Measurements from ENCODE around the gene GALNT17. TPM values are rescaled to one million over a fixed set of nuclear protein-coding genes. Genes with fewer than 3 reads are reported as not detected.

GALNT17 gene
- total RNA-seq, 2 donors from 2014 or later: 46.7 to 58.1 TPM

GRCh38 chr7:71345117-71345884 is 213.4 kb downstream of the GALNT17 start:
- TF ChIP-seq CTCF (IDR thresholded peaks at IDR 0.05) (no peak), POLR2A (IDR thresholded peaks at IDR 0.05) (no peak), POLR2AphosphoS5 (IDR thresholded peaks at IDR 0.05) (no peak)
- no peak for DNase-seq (ENCODE audit: low spot score)
- no peaks in the 10 kb centered on the region for H3K27me3 ChIP-seq (replicated peaks; ENCODE audit: insufficient read depth)
- no peak overlapping the region for H3K4me3 ChIP-seq
- H3K9me3 ChIP-seq: no peaks in the 10 kb centered on the region
- intact Hi-C loops (cut with DNase I): no loop called here
- no peaks in the 10 kb centered on the region for H3K36me3 ChIP-seq
- H3K4me1 ChIP-seq (replicated peaks): no peaks in the 10 kb centered on the region
- H3K27ac ChIP-seq: no peak overlapping the region
- 75% methylated on average over 9 of the region's 9 CpGs for WGBS

GRCh38 chr7:71348821-71349681 is 217.1 kb downstream of the GALNT17 start:
- TF ChIP-seq POLR2A (IDR thresholded peaks at IDR 0.05) (no peak), CTCF (IDR thresholded peaks at IDR 0.05) (peak in 1 of 4 experiments; percentile 14), POLR2AphosphoS5 (IDR thresholded peaks at IDR 0.05) (peak; percentile 81)
- no peak overlapping the region for H3K4me3 ChIP-seq
- WGBS: 21% methylated on average over 16 of the region's 16 CpGs
- no peaks in the 10 kb centered on the region for H3K36me3 ChIP-seq
- H3K27me3 ChIP-seq (replicated peaks; ENCODE audit: insufficient read depth): no peaks in the 10 kb centered on the region
- H3K9me3 ChIP-seq: no peaks in the 10 kb centered on the region
- peak; percentile 58 for DNase-seq (ENCODE audit: low spot score)
- H3K27ac ChIP-seq: peak overlapping the region; percentile 26 to 47
- intact Hi-C loops (cut with DNase I): no loop called here
- H3K4me1 ChIP-seq (replicated peaks): no peaks in the 10 kb centered on the region

- Histone ChIP-seq H3K27ac (no peak overlapping the region), H3K27me3 (replicated peaks; ENCODE audit: insufficient read depth) (no peaks in the 10 kb centered on the region), H3K4me1 (replicated peaks) (no peaks in the 10 kb centered on the region), H3K9me3 (no peaks in the 10 kb centered on the region), H3K36me3 (no peaks in the 10 kb centered on the region), H3K4me3 (no peak overlapping the region)
- TF ChIP-seq POLR2A (IDR thresholded peaks at IDR 0.05) (no peak), POLR2AphosphoS5 (IDR thresholded peaks at IDR 0.05) (no peak), CTCF (IDR thresholded peaks at IDR 0.05) (no peak)
- intact Hi-C loops (cut with DNase I): no loop called here
- 73% methylated on average over 5 of the region's 5 CpGs for WGBS
- no peak for DNase-seq (ENCODE audit: low spot score)
Measured at GRCh38 chr7:71349682-71350481, 217.9 kb downstream of the GALNT17 start.

GRCh38 chr7:71350680-71351079 is 218.7 kb downstream of the GALNT17 start:
- 93% methylated on average over 2 of the region's 2 CpGs for WGBS
- TF ChIP-seq POLR2A (IDR thresholded peaks at IDR 0.05) (no peak), CTCF (IDR thresholded peaks at IDR 0.05) (no peak), POLR2AphosphoS5 (IDR thresholded peaks at IDR 0.05) (no peak)
- H3K36me3 ChIP-seq: no peaks in the 10 kb centered on the region
- H3K4me3 ChIP-seq: no peak overlapping the region
- no peak for DNase-seq (ENCODE audit: low spot score)
- no peaks in the 10 kb centered on the region for H3K9me3 ChIP-seq
- H3K27me3 ChIP-seq (replicated peaks; ENCODE audit: insufficient read depth): no peaks in the 10 kb centered on the region
- no peaks in the 10 kb centered on the region for H3K4me1 ChIP-seq (replicated peaks)
- H3K27ac ChIP-seq: no peak overlapping the region
- intact Hi-C loops (cut with DNase I): no loop called here

All from prostate gland (tissue), 2 donors.